ENCODE measurements around the gene CATSPERE. TPM values are rescaled to one million over a fixed set of nuclear protein-coding genes. Genes with fewer than 3 reads are reported as not detected.
A peak's percentile ranks its signal among the peaks of the same experiment; 100 is the strongest.
"Not testable (repeated sequence)": the region's sequence is repeated elsewhere in the genome, so short reads cannot be mapped to it uniquely, and the experiment has no call there.

CATSPERE gene
- total RNA-seq, 2 donors from 2014 or later: 0.50 to 0.62 TPM

DNA sequence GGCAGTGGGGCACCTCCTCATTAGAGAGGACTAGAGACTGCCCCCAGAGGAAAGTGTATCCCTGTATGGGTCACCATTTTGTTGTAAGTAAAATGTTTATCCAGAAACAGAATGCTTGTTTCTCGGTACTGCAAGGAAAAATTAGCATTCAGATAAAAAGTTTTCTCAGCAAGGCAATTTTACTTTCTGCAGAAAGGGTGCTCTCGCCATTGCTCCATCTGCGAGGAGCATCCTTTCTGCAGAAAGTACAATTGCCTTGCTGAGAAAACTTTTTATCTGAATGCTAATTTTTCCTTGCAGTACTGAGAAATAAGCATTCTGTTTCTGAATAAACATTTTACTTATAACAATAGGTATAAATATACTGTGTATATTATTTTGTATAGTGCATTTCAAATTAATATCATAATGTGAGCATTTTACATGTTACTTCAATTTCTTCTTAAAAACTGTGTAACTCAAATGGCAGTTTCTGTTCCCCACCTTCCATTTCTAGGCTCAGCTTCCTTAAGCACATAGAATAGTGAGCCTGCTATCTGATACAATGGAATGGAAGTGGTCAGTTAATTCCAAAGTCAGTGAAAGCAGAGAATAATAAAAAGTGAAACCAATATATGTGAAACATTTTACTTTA lies 115.3 kb downstream of the CATSPERE start:
- peaks cover 17 to 28% of the 10 kb centered on the region in 2 donors for H3K9me3 Mint-ChIP-seq
- no peak overlapping the region for H3K27ac Mint-ChIP-seq
- ATAC-seq: no peak
- H3K36me3 Mint-ChIP-seq: peaks cover 26 to 31% of the 10 kb centered on the region in 2 donors
- no peak for DNase-seq (ENCODE audit: low spot score in 2 of 2)

DNA sequence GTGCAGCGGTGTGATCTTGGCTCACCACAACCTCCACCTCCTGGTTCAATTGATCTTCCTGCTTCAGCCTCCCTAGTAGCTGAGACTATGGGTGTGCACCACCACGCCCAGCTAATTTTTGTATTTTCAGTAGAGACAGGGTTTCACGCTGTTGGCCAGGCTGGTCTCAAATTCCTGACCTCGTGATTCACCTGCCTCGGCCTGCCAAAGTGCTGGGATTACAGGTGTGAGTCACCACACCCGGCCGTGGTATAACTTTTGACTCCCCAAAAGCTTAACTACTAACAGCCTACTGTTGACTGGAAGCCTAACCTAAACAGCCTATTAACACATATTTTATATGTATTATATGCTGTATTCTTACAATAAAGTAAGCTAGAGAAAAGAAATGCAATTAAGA lies 117.1 kb downstream of the CATSPERE start:
- DNase-seq (ENCODE audit: low spot score in 2 of 2); H3K27ac Mint-ChIP-seq; ATAC-seq: not testable (repeated sequence)
- Mint-ChIP-seq H3K36me3 (peaks cover 22 to 24% of the 10 kb centered on the region in 2 donors), H3K9me3 (peaks cover 17 to 23% of the 10 kb centered on the region in 2 donors)

DNA sequence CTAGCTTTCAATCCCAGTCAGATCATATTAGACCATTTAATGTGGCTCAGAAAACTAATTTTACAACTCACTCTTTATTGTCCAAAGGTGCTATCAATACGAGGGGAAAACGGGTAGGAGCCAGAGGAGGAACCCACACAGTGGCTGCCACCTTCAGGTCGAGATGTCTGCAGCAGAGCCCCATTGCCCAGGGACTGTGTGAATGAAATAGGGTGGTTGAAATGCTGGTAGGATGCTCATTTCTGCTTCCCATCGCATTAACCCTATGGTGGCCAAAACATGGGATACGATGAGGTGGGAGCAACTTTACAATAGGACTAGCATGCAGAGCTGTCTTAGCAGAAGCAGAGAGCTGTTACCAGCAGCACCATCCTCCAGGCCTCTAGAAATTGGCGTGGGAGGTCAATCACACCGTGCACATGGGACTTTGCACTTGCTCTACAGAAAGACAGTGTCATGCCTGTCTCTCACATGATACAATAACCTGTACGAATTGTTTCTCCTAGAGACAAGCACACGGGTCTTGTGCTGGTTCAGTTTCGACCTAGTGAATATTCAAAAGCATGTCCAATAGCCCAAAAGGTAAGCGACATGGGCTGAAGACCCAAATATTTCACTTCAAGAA lies 122.4 kb downstream of the CATSPERE start:
- no peak for DNase-seq (ENCODE audit: low spot score in 2 of 2)
- Mint-ChIP-seq H3K9me3 (peaks cover 0 to 4% of the 10 kb centered on the region in 2 donors), H3K36me3 (no peaks in the 10 kb centered on the region), H3K27ac (no peak overlapping the region)
- no peak for ATAC-seq

DNA sequence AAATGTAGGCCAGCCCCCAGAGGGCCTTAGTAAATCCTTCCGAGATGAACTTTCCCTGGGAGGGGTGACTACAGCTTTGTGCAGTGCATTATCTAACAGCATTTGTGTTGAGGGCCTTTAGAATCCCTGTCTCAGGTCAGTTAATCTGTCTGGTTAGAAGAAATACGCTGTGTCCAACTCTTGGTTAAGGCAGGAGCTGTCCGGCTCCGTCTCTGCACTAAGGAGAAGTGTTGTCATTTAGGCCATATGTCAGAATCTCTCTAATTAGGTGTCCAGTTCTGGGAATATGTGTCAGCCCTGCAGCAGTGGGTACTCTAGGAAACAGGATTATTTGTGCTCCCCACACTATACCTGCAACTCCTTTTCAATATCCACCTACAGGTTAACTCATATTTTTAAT lies 124.8 kb downstream of the CATSPERE start:
- Mint-ChIP-seq H3K27ac (no peak overlapping the region), H3K9me3 (peaks cover 0 to 4% of the 10 kb centered on the region in 2 donors)

DNA sequence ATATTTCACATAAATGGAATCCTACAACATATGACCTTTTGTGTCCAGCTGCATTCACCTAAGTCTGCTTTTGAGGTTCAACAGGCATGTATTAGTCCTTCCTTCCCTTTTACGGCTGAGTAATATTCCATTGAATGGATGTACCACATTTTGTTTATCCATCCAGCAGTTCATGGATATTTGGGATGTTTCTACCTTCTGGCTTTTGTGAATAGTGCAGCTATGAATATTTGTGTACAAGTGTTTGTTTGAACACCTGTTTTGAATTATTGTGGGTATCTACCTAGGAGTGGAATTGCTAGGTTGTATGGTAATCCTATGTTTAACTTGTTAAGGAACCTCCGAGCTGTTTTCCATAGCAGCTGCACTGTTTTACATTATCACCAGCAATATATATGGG lies 129.6 kb downstream of the CATSPERE start:
- H3K9me3 Mint-ChIP-seq: peaks cover 0 to 4% of the 10 kb centered on the region in 2 donors
- ATAC-seq: no peak
- no peak for DNase-seq (ENCODE audit: low spot score in 2 of 2)
- no peaks in the 10 kb centered on the region for H3K36me3 Mint-ChIP-seq
- no peak overlapping the region for H3K27ac Mint-ChIP-seq

More for the DNA sequence above, 124.8 kb downstream of the CATSPERE start:
- ATAC-seq: no peak
- H3K36me3 Mint-ChIP-seq: no peaks in the 10 kb centered on the region
- no peak for DNase-seq (ENCODE audit: low spot score in 2 of 2)

DNA sequence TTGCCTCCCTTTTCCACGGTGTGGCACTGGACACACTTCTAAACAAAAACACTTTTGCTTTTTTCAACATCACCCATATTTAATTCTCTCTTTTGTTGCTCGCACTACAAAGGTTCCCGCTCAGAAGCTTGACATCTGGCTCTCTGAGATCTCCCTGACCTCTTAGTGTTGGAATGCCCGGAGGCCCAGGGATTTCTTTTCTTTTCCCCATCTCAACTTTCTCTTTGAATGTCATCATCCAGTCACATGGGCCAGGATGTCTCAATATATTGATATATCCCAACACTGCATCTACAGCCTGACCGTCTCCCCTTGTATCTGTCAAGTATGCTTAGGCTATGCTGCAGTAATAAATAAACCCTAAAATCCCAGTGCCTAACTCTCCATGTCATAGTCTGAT lies 137.5 kb downstream of the CATSPERE start:
- ATAC-seq (no peak), DNase-seq (ENCODE audit: low spot score in 2 of 2) (no peak)
- Mint-ChIP-seq H3K36me3 (peaks cover 0 to 5% of the 10 kb centered on the region in 2 donors), H3K9me3 (peaks cover 0 to 4% of the 10 kb centered on the region in 2 donors), H3K27ac (peak overlapping the region; percentile 26 to 90)

DNA sequence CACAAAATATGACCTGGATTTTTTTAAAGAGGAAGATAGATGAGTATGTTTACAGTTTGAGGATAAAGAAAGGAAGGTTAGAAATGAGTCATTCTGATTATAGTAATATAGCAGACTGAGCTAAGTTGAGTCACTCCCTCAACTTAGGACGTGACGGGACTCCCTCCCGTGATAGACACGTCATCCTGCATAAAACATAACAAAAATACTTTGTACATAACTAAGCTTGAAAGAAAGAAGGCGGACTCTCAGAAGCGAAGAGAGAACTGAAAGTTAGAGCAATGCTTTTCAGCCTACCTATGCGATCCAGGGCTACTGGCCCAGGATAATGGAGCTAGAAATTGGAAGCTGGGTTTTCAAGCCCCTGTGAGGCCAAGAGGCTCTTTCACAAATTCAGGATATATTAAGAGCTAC lies 138.9 kb downstream of the CATSPERE start:
- peak in 1 of 2 donors; percentile 28 for DNase-seq (ENCODE audit: low spot score in 2 of 2)
- H3K27ac Mint-ChIP-seq: peak overlapping the region; percentile 90 to 97
- H3K9me3 Mint-ChIP-seq: peaks cover 0 to 4% of the 10 kb centered on the region in 2 donors
- peaks cover 0 to 5% of the 10 kb centered on the region in 2 donors for H3K36me3 Mint-ChIP-seq
- ATAC-seq: peak; percentile 98

DNA sequence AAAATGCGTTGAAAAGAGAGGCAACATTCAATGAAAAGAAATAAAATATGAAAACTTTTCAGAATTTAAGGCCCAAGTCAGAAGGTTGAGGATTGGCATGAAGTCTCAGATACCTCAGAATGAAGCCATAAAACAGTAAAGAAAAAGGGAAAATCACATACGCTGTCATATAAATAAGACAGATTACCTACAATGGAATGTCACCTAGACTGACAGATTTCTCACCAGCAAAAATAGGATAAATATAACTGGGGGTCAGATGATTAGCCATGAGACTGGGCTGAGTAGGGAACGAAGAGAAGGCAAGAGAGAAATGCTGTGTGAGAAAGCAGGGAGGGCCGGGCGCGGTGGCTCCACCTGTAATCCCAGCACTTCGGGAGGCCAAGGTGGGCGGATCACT lies 140.3 kb downstream of the CATSPERE start:
- no peak overlapping the region for H3K27ac Mint-ChIP-seq
- ATAC-seq (no peak), DNase-seq (ENCODE audit: low spot score in 2 of 2) (no peak)
- peaks cover 0 to 5% of the 10 kb centered on the region in 2 donors for H3K36me3 Mint-ChIP-seq
- H3K9me3 Mint-ChIP-seq: peaks cover 0 to 4% of the 10 kb centered on the region in 2 donors

DNA sequence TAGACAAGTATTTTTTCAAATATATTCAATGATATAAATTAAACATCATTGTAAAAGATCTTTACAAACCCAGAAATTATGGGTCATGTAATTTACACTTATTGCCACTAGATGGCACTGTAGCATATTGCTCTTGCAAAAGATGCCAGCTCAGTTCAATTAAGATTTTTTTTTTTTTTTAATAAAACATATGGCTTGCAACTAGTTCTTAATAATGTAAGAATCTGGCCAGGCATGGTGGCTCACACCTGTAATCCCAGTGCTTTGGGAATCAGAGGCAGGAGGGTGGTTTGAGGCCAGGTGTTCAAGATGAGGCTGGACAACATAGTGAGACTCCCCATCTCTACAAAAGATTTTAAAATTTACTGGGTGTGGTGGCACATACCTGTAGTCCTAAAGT lies 142.4 kb downstream of the CATSPERE start:
- Mint-ChIP-seq H3K9me3 (peaks cover 0 to 4% of the 10 kb centered on the region in 2 donors), H3K36me3 (peaks cover 0 to 5% of the 10 kb centered on the region in 2 donors), H3K27ac (no peak overlapping the region)
- DNase-seq (ENCODE audit: low spot score in 2 of 2): no peak
- no peak for ATAC-seq

DNA sequence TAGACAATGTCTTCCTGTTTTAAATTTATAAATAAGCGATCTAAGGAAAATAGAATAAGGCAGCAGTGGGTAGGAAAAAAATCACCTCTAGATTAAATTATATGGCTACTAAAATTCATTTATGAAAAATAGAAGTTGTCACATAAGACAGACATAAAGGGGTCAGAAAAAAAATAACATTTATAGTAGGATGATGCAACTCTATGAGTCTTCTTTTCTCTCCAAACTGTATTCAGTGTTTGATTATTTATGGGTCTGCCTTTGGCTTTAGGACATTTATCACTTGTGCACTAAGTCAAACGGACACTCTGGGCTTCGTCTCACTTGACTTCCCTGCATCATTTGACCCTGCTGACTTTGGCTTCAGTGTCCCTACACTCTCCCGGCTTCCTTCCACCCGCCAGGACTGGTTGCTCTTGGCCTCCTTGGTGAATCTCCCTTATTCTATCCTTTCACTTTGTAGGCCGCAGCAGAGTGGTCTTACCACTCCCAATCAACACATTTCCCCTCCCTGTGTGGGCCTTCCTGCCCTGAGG lies 144.8 kb downstream of the CATSPERE start:
- DNase-seq (ENCODE audit: low spot score in 2 of 2) (no peak), ATAC-seq (no peak)
- no peak overlapping the region for H3K27ac Mint-ChIP-seq
- no peaks in the 10 kb centered on the region for H3K9me3 Mint-ChIP-seq
- H3K36me3 Mint-ChIP-seq: no peaks in the 10 kb centered on the region

DNA sequence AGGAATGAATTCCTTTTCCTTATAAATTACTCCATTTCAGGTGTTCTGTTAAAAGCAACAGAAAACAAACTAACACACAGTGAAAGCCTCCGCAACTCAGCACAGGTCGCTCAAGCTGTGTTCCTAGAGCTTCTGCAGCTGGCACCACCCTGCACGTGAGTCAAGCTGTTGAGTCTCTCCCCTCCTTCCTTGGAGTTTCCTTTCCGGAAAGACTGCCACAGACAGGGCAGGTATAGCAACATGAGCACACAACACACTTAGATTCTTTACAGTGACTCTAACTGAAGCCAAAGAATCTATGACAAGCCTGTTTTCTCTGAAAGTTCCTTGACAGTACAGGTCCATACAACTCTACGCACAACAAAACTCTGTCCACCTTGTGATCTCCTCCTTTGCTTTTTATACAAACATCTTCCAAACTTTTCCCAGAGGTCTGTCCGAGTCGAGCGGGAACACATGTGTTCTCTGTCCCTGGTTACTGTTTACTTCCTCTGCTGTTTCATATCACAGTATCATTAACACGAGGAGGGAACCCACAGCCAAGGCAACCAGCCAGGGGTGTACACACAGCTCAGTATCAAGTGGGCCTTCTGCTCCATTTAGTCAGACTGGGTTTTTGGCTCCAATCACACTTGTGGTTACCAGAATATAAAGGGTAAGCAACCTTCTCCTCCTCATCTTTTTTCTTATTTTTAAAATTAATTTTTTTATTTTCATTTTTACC lies 153.2 kb downstream of the CATSPERE start:
- Mint-ChIP-seq H3K27ac (no peak overlapping the region), H3K9me3 (no peaks in the 10 kb centered on the region), H3K36me3 (no peaks in the 10 kb centered on the region)
- ATAC-seq: no peak
- DNase-seq (ENCODE audit: low spot score in 2 of 2): no peak

DNA sequence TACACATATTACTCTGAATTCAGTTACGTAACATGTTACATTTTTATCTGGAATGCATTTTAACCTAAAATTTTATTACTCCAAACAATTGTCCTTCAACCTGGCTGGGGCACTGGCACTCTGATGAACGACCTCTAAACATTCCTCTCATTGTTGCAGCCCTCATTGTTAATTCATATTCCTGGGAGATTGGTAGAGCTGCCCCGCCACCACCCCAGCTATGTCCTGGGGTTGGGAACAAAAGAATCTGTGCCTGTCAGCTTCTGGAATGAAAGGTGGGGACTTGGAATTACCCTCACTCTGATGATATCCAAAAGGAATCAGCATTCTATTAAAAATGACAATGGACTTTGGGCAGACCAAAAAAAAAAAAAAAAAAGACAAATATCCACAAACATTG lies 153.8 kb downstream of the CATSPERE start:
- no peaks in the 10 kb centered on the region for H3K36me3 Mint-ChIP-seq
- DNase-seq (ENCODE audit: low spot score in 2 of 2) (no peak), ATAC-seq (no peak)
- H3K9me3 Mint-ChIP-seq: no peaks in the 10 kb centered on the region
- no peak overlapping the region for H3K27ac Mint-ChIP-seq

DNA sequence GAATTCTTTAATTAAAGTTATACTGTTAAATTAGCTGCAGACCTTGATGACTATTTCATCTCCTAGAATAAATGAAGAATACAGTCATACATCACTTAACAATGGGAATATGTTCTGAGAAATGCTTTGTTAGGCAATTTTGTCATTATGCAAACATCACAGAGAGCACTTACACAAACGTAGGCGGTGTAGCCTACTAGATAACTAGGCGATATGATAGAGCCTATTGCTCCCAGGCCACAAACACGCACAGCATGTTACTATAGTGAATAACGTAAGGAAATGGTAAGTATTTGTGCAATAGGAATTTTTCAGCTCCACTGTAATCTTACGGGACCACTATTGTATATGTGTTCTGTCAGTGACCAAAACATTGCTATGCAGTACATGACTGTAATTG lies 154.2 kb downstream of the CATSPERE start:
- no peak for DNase-seq (ENCODE audit: low spot score in 2 of 2)
- no peak for ATAC-seq
- Mint-ChIP-seq H3K36me3 (no peaks in the 10 kb centered on the region), H3K27ac (no peak overlapping the region), H3K9me3 (no peaks in the 10 kb centered on the region)

DNA sequence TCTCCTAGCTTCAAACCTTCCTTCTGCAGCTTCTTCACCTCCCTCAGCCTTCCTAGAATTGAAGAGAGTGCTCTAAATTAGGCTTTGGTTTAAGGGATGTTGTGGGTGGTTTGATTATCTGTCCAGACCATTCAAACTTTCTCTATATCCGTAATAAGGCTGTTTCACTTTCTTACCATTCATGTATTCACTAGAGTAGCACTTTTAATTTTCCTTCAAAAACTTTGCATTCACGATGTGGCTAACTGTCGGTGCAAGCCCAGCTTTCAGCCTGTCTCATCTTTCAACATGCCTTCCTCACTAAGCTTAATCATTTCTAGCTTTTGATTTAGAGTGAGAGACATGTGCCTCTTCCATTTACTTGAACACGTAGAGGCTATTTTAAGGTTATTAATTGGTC lies 165.6 kb downstream of the CATSPERE start:
- DNase-seq (ENCODE audit: low spot score in 2 of 2) (no peak), ATAC-seq (no peak)
- Mint-ChIP-seq H3K36me3 (peaks cover 0 to 3% of the 10 kb centered on the region in 2 donors), H3K27ac (no peak overlapping the region), H3K9me3 (no peaks in the 10 kb centered on the region)

DNA sequence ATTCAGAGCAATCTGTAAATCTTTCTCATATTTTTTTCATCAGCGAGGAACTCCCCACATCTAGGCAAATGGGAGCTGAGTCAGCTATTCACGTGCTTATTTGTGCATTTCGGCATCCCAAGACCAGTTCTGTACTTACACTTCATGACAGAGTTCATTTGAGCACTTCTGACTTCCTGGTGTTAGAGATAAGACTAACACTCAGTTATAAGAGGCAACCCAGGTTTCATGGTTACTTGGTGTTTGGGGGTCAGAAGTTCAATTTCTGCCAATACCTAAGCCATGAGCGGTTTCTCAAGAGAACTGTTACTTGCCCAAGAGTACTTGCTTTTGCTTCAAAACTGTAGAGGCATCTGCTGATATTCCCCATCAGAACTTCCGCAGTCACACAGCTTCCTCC lies 167.7 kb downstream of the CATSPERE start:
- ATAC-seq (no peak), DNase-seq (ENCODE audit: low spot score in 2 of 2) (no peak)
- H3K36me3 Mint-ChIP-seq: peaks cover 0 to 4% of the 10 kb centered on the region in 2 donors
- H3K9me3 Mint-ChIP-seq: no peaks in the 10 kb centered on the region
- no peak overlapping the region for H3K27ac Mint-ChIP-seq

DNA sequence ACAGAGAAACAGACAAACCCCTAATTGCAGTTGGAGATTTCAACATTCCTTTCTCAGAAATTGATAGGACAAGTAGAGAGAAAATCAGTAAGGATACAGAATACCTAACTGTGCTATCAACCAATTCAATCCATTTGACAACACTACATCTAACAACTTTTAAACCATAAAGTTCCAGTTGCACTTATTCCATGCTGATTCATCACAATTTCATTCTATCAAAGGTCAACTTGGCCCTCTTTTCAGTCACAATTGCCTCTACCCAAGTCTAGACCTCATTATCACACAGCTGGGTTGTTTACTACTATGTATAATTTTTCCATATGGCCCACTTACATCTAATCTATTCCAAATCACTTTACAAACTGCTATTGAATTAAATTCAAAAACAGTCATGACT lies 172.1 kb downstream of the CATSPERE start:
- no peak for DNase-seq (ENCODE audit: low spot score in 2 of 2)

DNA sequence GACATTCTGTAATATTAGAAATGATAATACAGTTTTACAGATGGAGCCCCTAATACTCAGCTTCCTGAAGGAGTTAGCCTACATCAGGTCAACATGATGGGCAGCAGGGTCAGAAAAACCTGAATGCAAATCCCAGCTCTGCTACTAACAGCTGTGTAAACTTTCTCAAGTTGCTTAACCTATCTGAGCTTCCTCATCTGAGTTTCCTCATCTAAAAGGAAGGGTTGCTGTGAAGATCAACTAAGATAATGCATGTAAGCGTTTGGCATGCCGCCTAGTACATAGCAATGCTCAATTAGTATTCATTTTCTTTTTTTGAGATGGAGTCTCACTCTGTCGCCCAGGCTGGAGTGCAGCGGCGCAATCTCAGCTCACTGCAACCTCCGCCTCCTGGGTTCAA lies 173.5 kb downstream of the CATSPERE start:
- peaks cover 0 to 4% of the 10 kb centered on the region in 2 donors for H3K36me3 Mint-ChIP-seq

More for the DNA sequence above, 172.1 kb downstream of the CATSPERE start:
- Mint-ChIP-seq H3K9me3 (no peaks in the 10 kb centered on the region), H3K27ac (no peak overlapping the region), H3K36me3 (peaks cover 0 to 4% of the 10 kb centered on the region in 2 donors)
- no peak for ATAC-seq

More for the DNA sequence above, 173.5 kb downstream of the CATSPERE start:
- no peak for DNase-seq (ENCODE audit: low spot score in 2 of 2)
- ATAC-seq: no peak
- Mint-ChIP-seq H3K9me3 (no peaks in the 10 kb centered on the region), H3K27ac (no peak overlapping the region)

Measured in activated naive CD4-positive, alpha-beta T cell treated with anti-CD3 and anti-CD28 coated beads, Interleukin-2, amount 50 U/mL, for 72 hours (primary cell).